Inflammatory macrophage (primary cell): Measurements from ENCODE around the gene NUDT16.
A peak's percentile ranks its signal among the peaks of the same experiment; 100 is the strongest.

ENCODE experiments used
- DNase-seq, 2 donors: peaks; one replicate each; pipeline ENCODE4 v3.0.0-alpha.2; 2020 to 2022

NUDT16 gene

GRCh38 chr3:131386429-131387165 is 5.0 kb downstream of the NUDT16 start:
- peak; percentile 91 to 94 for DNase-seq

GRCh38 chr3:131387796-131388489 is 6.4 kb downstream of the NUDT16 start:
- DNase-seq: peak in 1 of 2 donors; percentile 35

GRCh38 chr3:131388490-131388799 is 6.9 kb downstream of the NUDT16 start:
- no peak for DNase-seq

GRCh38 chr3:131390331-131390730 is 8.8 kb downstream of the NUDT16 start:
- DNase-seq: no peak

GRCh38 chr3:131393051-131393450 is 11.5 kb downstream of the NUDT16 start:
- no peak for DNase-seq

- DNase-seq: no peak
Measured at GRCh38 chr3:131393868-131394267, 12.3 kb downstream of the NUDT16 start.

GRCh38 chr3:131394400-131394799 is 12.8 kb downstream of the NUDT16 start:
- DNase-seq: no peak

GRCh38 chr3:131396170-131396569 is 14.6 kb downstream of the NUDT16 start:
- DNase-seq: no peak

GRCh38 chr3:131397889-131398288 is 16.3 kb downstream of the NUDT16 start:
- no peak for DNase-seq

- DNase-seq: no peak
Measured at GRCh38 chr3:131401978-131402377, 20.4 kb downstream of the NUDT16 start.

- peak; percentile 77 to 86 for DNase-seq
Measured at GRCh38 chr3:131402391-131403039, 20.9 kb downstream of the NUDT16 start.

- no peak for DNase-seq
Measured at GRCh38 chr3:131403216-131403895, 21.8 kb downstream of the NUDT16 start.

- no peak for DNase-seq
Measured at GRCh38 chr3:131405411-131405810, 23.8 kb downstream of the NUDT16 start.

- no peak for DNase-seq
Measured at GRCh38 chr3:131406274-131406673, 24.7 kb downstream of the NUDT16 start.

- DNase-seq: no peak
Measured at GRCh38 chr3:131417751-131418150, 36.2 kb downstream of the NUDT16 start.

GRCh38 chr3:131421301-131421700 is 39.7 kb downstream of the NUDT16 start:
- no peak for DNase-seq

- no peak for DNase-seq
Measured at GRCh38 chr3:131421957-131422498, 40.5 kb downstream of the NUDT16 start.

- DNase-seq: no peak
Measured at GRCh38 chr3:131427226-131427625, 45.7 kb downstream of the NUDT16 start.

GRCh38 chr3:131431754-131432153 is 50.2 kb downstream of the NUDT16 start:
- no peak for DNase-seq

- DNase-seq: no peak
Measured at GRCh38 chr3:131432441-131432840, 50.9 kb downstream of the NUDT16 start.

- no peak for DNase-seq
Measured at GRCh38 chr3:131435000-131435399, 53.4 kb downstream of the NUDT16 start.
